ENCODE measurements around the gene AHR.

The AHR gene

GRCh38 chr7:17298102-17298839 is at the start of gene AHR:
TSS of gene AHR (plus strand) at chr7:17298652. CDS start at chr7:17299265, 613 bp downstream.
- peak; percentile 91 to 93 for DNase-seq

- DNase-seq = no peak
Observed at GRCh38 chr7:17253885-17254284, 44.6 kb upstream of the AHR start.

GRCh38 chr7:17255926-17256325 is 42.5 kb upstream of the AHR start:
- DNase-seq = no peak

- no peak for DNase-seq
Observed at GRCh38 chr7:17256375-17256774, 42.1 kb upstream of the AHR start.

GRCh38 chr7:17266565-17266964 is 31.9 kb upstream of the AHR start:
- DNase-seq = no peak

GRCh38 chr7:17269341-17270221 is 28.9 kb upstream of the AHR start:
- DNase-seq = no peak

- DNase-seq = no peak
Observed at GRCh38 chr7:17274551-17275245, 23.8 kb upstream of the AHR start.

- DNase-seq = no peak
Observed at GRCh38 chr7:17275749-17276671, 22.4 kb upstream of the AHR start.

GRCh38 chr7:17279061-17279460 is 19.4 kb upstream of the AHR start:
- DNase-seq = no peak

- no peak for DNase-seq
Observed at GRCh38 chr7:17289074-17289645, 9.3 kb upstream of the AHR start.

- DNase-seq = no peak
Observed at GRCh38 chr7:17292843-17293242, 5.6 kb upstream of the AHR start.

- no peak for DNase-seq
Observed at GRCh38 chr7:17293481-17293880, 5.0 kb upstream of the AHR start.

GRCh38 chr7:17297243-17297642 is 1.2 kb upstream of the AHR start:
- DNase-seq = no peak

- DNase-seq = peak; percentile 49 to 58
Observed at GRCh38 chr7:17298840-17299482, 509 bp downstream of the AHR start.

- no peak for DNase-seq
Observed at GRCh38 chr7:17299483-17299991, 1.1 kb downstream of the AHR start.

- no peak for DNase-seq
Observed at GRCh38 chr7:17300012-17300411, 1.6 kb downstream of the AHR start.

- no peak for DNase-seq
Observed at GRCh38 chr7:17300437-17300836, 2.0 kb downstream of the AHR start.

GRCh38 chr7:17301471-17302456 is 3.3 kb downstream of the AHR start:
- peak; percentile 36 to 44 for DNase-seq

- DNase-seq = no peak
Observed at GRCh38 chr7:17302575-17303142, 4.2 kb downstream of the AHR start.

- DNase-seq = no peak
Observed at GRCh38 chr7:17304926-17305325, 6.5 kb downstream of the AHR start.
